H1 (cell line): ENCODE results near the gene CACNA1F. TPM values are rescaled to one million over a fixed set of nuclear protein-coding genes. Genes with fewer than 3 reads are reported as not detected.
A peak's percentile ranks its signal among the peaks of the same experiment; 100 is the strongest.

Experiments used
- CTCF ChIA-PET: fragments of 300-600 bp; sonication (Branson Sonifier 250); formaldehyde crosslinking; loops from one replicate; lab custom pipeline; 2021; ENCODE audit not compliant: partially characterized antibody; lab: Charles Lee
- POLR2A ChIA-PET: fragments of 300-600 bp; sonication (Branson Sonifier 250); formaldehyde crosslinking; loops from one replicate; lab custom pipeline; 2021; ENCODE audit warnings: inconsistent platforms; ENCODE audit not compliant: partially characterized antibody; lab: Charles Lee
- DNase-seq, 2 experiments: peaks; one replicate each; pipeline versions ENCODE4 v3.0.0 to v3.0.0-alpha.2; 2010 to 2022; ENCODE audit warnings: low spot score in 2 of 2, low read depth in 1 of 2, mixed read lengths in 1 of 2
- FAIRE-seq: peaks from 2 replicates; lab custom pipeline; 2011; peaks lifted over from hg19 to GRCh38; lab: Jason Lieb, UNC
- H2AFZ ChIP-seq: 2 replicates; pipeline ENCODE4 v1.8.1; 2012; ENCODE audit warnings: low read length, inconsistent platforms
- H2AK5ac ChIP-seq: 2 replicates; pipeline ENCODE4 v1.6.1; 2013; ENCODE audit warnings: low read depth, low read length
- H2BK120ac ChIP-seq: replicated peaks from 2 replicates; pipeline ENCODE3; 2013; ENCODE audit warnings: low read depth, low read length, inconsistent platforms
- H2BK12ac ChIP-seq: 2 replicates; pipeline ENCODE4 v1.6.1; 2013; ENCODE audit warnings: low read depth, low read length
- H2BK15ac ChIP-seq: 2 replicates; pipeline ENCODE4 v1.6.1; 2013; ENCODE audit warnings: low read length
- H2BK20ac ChIP-seq: 2 replicates; pipeline ENCODE4 v1.6.1; 2013; ENCODE audit warnings: low read length
- H2BK5ac ChIP-seq: 2 replicates; pipeline ENCODE4 v1.6.1; 2013; ENCODE audit warnings: low read depth, low read length
- H3K14ac ChIP-seq: 2 replicates; pipeline ENCODE4 v1.6.1; 2013; ENCODE audit warnings: inconsistent platforms; ENCODE audit not compliant: insufficient read length
- H3K18ac ChIP-seq: 2 replicates; pipeline ENCODE4 v1.6.1; 2013; ENCODE audit warnings: low read length; ENCODE audit errors: extremely low read depth
- H3K23ac ChIP-seq: 2 replicates; pipeline ENCODE4 v1.6.1; 2013; ENCODE audit warnings: inconsistent platforms; ENCODE audit not compliant: insufficient read length
- H3K23me2 ChIP-seq: 2 replicates; pipeline ENCODE4 v1.6.1; 2013; ENCODE audit warnings: low read depth, low read length
- H3K27ac ChIP-seq: 2 replicates; pipeline ENCODE4 v1.6.1; 2011; ENCODE audit warnings: low read depth, low read length, inconsistent platforms
- H3K27me3 ChIP-seq, 4 experiments: replicated peaks in 1 of 4; 1 replicate in 1 of 4; 2 replicates in 3 of 4; pipeline versions ENCODE4 v1.6.1 to v1.8.1; 2011 to 2013; ENCODE audit warnings: low read length in 3 of 4, mild to moderate bottlenecking in 3 of 4, inconsistent platforms in 2 of 4, mixed read lengths in 2 of 4, moderate library complexity in 1 of 4; ENCODE audit not compliant: control insufficient read depth in 3 of 4, insufficient read depth in 3 of 4; ENCODE audit errors: extremely low read depth in 1 of 4
- H3K36me3 ChIP-seq, 4 experiments: 2 replicates each; pipeline versions ENCODE4 v1.6.1 to v1.8.1; 2011 to 2013; ENCODE audit warnings: mild to moderate bottlenecking in 4 of 4, low read length in 3 of 4, moderate library complexity in 2 of 4, control low read depth in 1 of 4, inconsistent platforms in 1 of 4; ENCODE audit not compliant: insufficient read depth in 4 of 4, control insufficient read depth in 2 of 4
- H3K4ac ChIP-seq: replicated peaks from 2 replicates; pipeline ENCODE3; 2013; ENCODE audit warnings: low read length, low read depth, mixed read lengths, inconsistent platforms; ENCODE audit not compliant: insufficient read length
- H3K4me1 ChIP-seq, 4 experiments: replicated peaks in 1 of 4; 1 replicate in 1 of 4; 2 replicates in 3 of 4; pipeline versions ENCODE4 v1.6.1 to v1.8.1; 2011 to 2013; ENCODE audit warnings: low read length in 3 of 4, inconsistent platforms in 2 of 4, mixed read lengths in 1 of 4; ENCODE audit not compliant: insufficient read depth in 4 of 4, control insufficient read depth in 3 of 4
- H3K4me2 ChIP-seq, 2 experiments: 2 replicates each; pipeline versions ENCODE4 v1.6.1 to v1.8.1; 2011 to 2013; ENCODE audit warnings: low read depth in 2 of 2, low read length in 2 of 2, control low read depth in 1 of 2, inconsistent platforms in 1 of 2, mild to moderate bottlenecking in 1 of 2; ENCODE audit not compliant: insufficient read depth in 1 of 2
- H3K4me3 ChIP-seq, 4 experiments: fragments of 200-600, 300-600 bp in 1 of 4; sonication (generic), shearing (Covaris generic), sonication (Bioruptor Twin) in 1 of 4; 2 replicates each; pipeline versions ENCODE4 v1.5.1 to v1.8.1; 2011 to 2016; ENCODE audit warnings: low read length in 4 of 4, low read depth in 3 of 4, control low read depth in 2 of 4, inconsistent platforms in 2 of 4, mild to moderate bottlenecking in 2 of 4, mixed read lengths in 1 of 4, moderate library complexity in 1 of 4; ENCODE audit not compliant: insufficient read depth in 2 of 4; ENCODE audit errors: extremely low read depth in 1 of 4
- H3K56ac ChIP-seq: replicated peaks from 2 replicates; pipeline ENCODE3; 2013; ENCODE audit warnings: low read depth, mild to moderate bottlenecking, mixed read lengths, low read length, inconsistent platforms; ENCODE audit not compliant: insufficient read length
- H3K79me1 ChIP-seq: 2 replicates; pipeline ENCODE4 v1.6.1; 2013; ENCODE audit warnings: low read depth, low read length, control low read depth
- H3K79me2 ChIP-seq, 2 experiments: 2 replicates each; pipeline versions ENCODE4 v1.6.1 to v1.8.1; 2012 to 2013; ENCODE audit warnings: low read length in 2 of 2, mild to moderate bottlenecking in 2 of 2, inconsistent platforms in 1 of 2; ENCODE audit not compliant: insufficient read depth in 2 of 2, control insufficient read depth in 1 of 2
- H3K9ac ChIP-seq, 4 experiments: replicated peaks in 1 of 4; 1 replicate in 1 of 4; 2 replicates in 3 of 4; pipeline versions ENCODE4 v1.6.1 to v1.8.1; 2011 to 2013; ENCODE audit warnings: low read depth in 3 of 4, low read length in 3 of 4, control low read depth in 2 of 4, mild to moderate bottlenecking in 2 of 4, moderate library complexity in 2 of 4, inconsistent platforms in 1 of 4; ENCODE audit errors: extremely low read depth in 1 of 4
- H3K9me3 ChIP-seq, 2 experiments: 2 replicates each; pipeline versions ENCODE4 v1.6.1 to v1.8.1; 2012 to 2013; ENCODE audit warnings: mild to moderate bottlenecking in 2 of 2, moderate library complexity in 2 of 2, control low read depth in 1 of 2, inconsistent platforms in 1 of 2, low read depth in 1 of 2, low read length in 1 of 2, mixed read lengths in 1 of 2; ENCODE audit not compliant: insufficient read depth in 2 of 2
- H4K20me1 ChIP-seq, 2 experiments: replicated peaks in 1 of 2; 2 replicates each; pipeline versions ENCODE3 to v1.8.1; 2011 to 2013; ENCODE audit warnings: inconsistent platforms in 2 of 2, low read length in 2 of 2, mild to moderate bottlenecking in 1 of 2; ENCODE audit not compliant: insufficient read depth in 2 of 2, control insufficient read depth in 1 of 2
- H4K5ac ChIP-seq: 2 replicates; pipeline ENCODE4 v1.6.1; 2013; ENCODE audit warnings: low read length, low read depth, mixed read lengths, inconsistent platforms; ENCODE audit not compliant: insufficient read length
- H4K8ac ChIP-seq: 2 replicates; pipeline ENCODE4 v1.8.0; 2013; ENCODE audit warnings: mild to moderate bottlenecking, moderate library complexity, low read length, inconsistent platforms; ENCODE audit not compliant: insufficient read depth; ENCODE audit errors: extremely low read depth
- H4K91ac ChIP-seq: replicated peaks from 2 replicates; pipeline ENCODE3; 2013; ENCODE audit warnings: low read length, mixed read lengths, inconsistent platforms; ENCODE audit not compliant: insufficient read length
- KDM4A ChIP-seq: IDR thresholded peaks from one replicate; pipeline ENCODE4 v1.7.1; 2012; ENCODE audit warnings: low read depth, mild to moderate bottlenecking, moderate library complexity, low read length, inconsistent platforms; ENCODE audit not compliant: severe bottlenecking
- POU5F1 ChIP-seq: IDR thresholded peaks from 2 replicates; pipeline ENCODE4 v1.6.1; 2011; ENCODE audit warnings: low read depth, mild to moderate bottlenecking, low read length, moderate library complexity
- WGBS, 2 experiments: shearing (Covaris generic) in 1 of 2; methylation state at CpG; one replicate each; pipeline versions ENCODE4 v1.1.6 to v1.1.7; 2013 to 2015; ENCODE audit warnings: low lambda C conversion rate in 2 of 2, mixed read lengths in 2 of 2, inconsistent platforms in 1 of 2, low coverage in 1 of 2, missing lambda C conversion rate in 1 of 2; ENCODE audit not compliant: insufficient replicate concordance in 2 of 2, insufficient coverage in 1 of 2, insufficient read length in 1 of 2; ENCODE audit errors: extremely low coverage in 1 of 2, missing lambda C conversion rate in 1 of 2; 5-methylcytosine and 5-hydroxymethylcytosine counted together
- polyA plus RNA-seq, 7 experiments: library from polyadenylated mRNA; depleted of rRNA in 3 of 7; stranded (reverse) in 5 of 7; unstranded in 2 of 7; fragments of >200 nt in 5 of 7; fragments of 200-250 nt in 2 of 7; gene quantifications; 1 replicate in 5 of 7; 2 replicates in 1 of 7; 4 replicates in 1 of 7; pipeline versions ENCODE4 v1.2.1 to v1.2.3, GENCODE V29; 2011 to 2013; ENCODE audit warnings: missing spikeins in 2 of 7, mixed read lengths in 2 of 7
- total RNA-seq: library from RNA; stranded (reverse); fragmentation: NEBNext Ultra II Directional; extraction: Animal tissue kit (Norgen Biotek cat#: 25700); gene quantifications from 2 replicates; pipeline ENCODE4 v1.2.1, GENCODE V29; 2021
- TF ChIP-seq, protein P1 (sequence below): IDR thresholded peaks from 2 replicates; pipeline ENCODE4 v1.6.1; 2011; ENCODE audit warnings: low read length, improper control_type of control experiment
- TF ChIP-seq, protein P2 (sequence below): IDR thresholded peaks from 2 replicates; pipeline ENCODE4 v1.6.1; 2012; ENCODE audit warnings: inconsistent platforms
- TF ChIP-seq, protein P3 (sequence below): IDR thresholded peaks from 2 replicates; pipeline ENCODE4 v1.6.1; 2011; ENCODE audit warnings: low read depth, mild to moderate bottlenecking, low read length; ENCODE audit not compliant: insufficient read depth

Gene CACNA1F
- total and polyA plus RNA-seq, 2 of the 8 experiments (the other 6 are each of a cell fraction or from before 2014, with no cell fraction given): 0.59 to 0.84 TPM

DNA sequence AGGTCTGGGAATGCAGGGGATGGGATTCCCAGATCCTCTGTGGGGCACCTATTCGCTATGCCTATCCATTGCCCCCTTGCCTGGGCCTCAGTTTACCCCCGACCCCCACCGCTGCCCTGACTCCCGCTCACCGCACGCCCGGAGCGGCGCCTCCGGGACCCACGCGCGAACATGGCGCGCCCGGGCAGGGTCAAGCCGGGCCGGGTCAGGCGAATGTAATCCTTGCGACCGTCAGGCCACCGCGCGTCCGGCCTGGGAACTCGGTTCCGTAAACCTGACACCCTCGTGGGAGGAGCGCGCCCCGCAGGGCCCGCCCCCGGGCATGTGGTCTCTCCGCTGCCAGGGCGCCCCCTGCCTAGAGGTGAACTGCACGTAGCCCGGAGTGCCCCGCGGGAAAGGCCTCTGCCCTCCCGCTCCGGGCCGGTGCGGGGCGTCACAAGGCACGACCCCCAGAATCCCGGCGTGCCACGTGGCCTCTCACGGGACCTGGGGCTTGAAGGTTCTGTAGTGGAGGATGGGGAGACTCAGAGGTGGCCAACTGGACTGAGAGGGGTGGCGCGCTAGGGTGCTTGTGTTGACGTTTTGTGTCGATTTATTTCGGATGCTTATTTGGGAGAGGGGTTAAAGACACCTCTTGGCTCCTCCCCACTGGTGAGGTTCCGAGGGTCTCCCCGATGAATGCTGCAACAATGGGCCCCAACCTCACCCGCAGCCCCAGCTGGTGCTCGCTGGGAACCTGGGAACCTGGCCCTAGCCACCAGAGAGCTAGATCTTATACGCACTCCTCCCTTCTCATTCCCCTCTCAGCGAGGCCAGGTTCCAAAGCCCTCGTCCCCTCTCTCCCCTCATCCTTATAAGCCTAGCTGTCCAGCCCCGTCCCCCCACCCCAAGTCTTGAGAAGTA lies 46.8 kb downstream of the CACNA1F start, which contains the start of gene PRICKLE3:
TSS of gene PRICKLE3 (minus strand) at position 249 of the 903 bp plus-strand sequence. CDS start at position 173, 76 bp downstream.
- DNase-seq: peak in 1 of 2 experiments; percentile 84
- peaks cover 0 to 6% (median 5%) of the 10 kb centered on the region in 4 experiments; a peak in 3 of 7 replicates for H3K4me1 ChIP-seq
- no peak within 1 kb of the TSS for H3K14ac ChIP-seq
- H3K23me2 ChIP-seq: peaks cover 7% of the 10 kb centered on the region; the same call in 1 of the 2 replicates
- peak within 1 kb of the TSS; percentile 32; the same call in 1 of the 2 replicates for H3K27ac ChIP-seq
- H3K36me3 ChIP-seq: peaks cover 0 to 5% (median 2%) of the 10 kb centered on the region in 4 experiments; a peak in 3 of 8 replicates
- FAIRE-seq: no peak
- H3K9ac ChIP-seq: peak within 1 kb of the TSS in 1 of 4 experiments; percentile 22; a peak in 1 of 7 replicates
- H3K4me3 ChIP-seq: peak within 1 kb of the TSS; percentile 53 to 75 (median 63)
- WGBS, 2 experiments: 2% methylated on average over 9 of the region's 62 CpGs; no CpG with 5 or more reads in 1 of the 2 experiments
- H2BK12ac ChIP-seq: no peak within 1 kb of the TSS
- H4K91ac ChIP-seq: peak within 1 kb of the TSS; percentile 73
- H4K8ac ChIP-seq: no peak within 1 kb of the TSS
- ChIA-PET CTCF (interaction anchor here (0.7 kb wide), 1 partner anchor 64 kb away, joined by 3 read pairs; no protein-coding TSS in a partner anchor), POLR2A (no interaction called here)
- H3K27me3 ChIP-seq: no peaks in the 10 kb centered on the region
- H2AK5ac ChIP-seq: no peak within 1 kb of the TSS
- no peak within 1 kb of the TSS for H2BK120ac ChIP-seq
- no peak within 1 kb of the TSS for H2BK15ac ChIP-seq
- H3K79me2 ChIP-seq: no peaks in the 10 kb centered on the region
- H4K5ac ChIP-seq: no peak within 1 kb of the TSS
- H3K18ac ChIP-seq: no peak within 1 kb of the TSS; the same call in 1 of the 2 replicates
- no peaks in the 10 kb centered on the region for H3K79me1 ChIP-seq
- H3K9me3 ChIP-seq: no peaks in the 10 kb centered on the region
- H2AFZ ChIP-seq: no peak within 1 kb of the TSS
- H4K20me1 ChIP-seq: peaks cover 0 to 2% of the 10 kb centered on the region in 2 experiments
- no peak within 1 kb of the TSS for H3K56ac ChIP-seq
- no peak within 1 kb of the TSS for H3K23ac ChIP-seq
- peak within 1 kb of the TSS; percentile 68 to 74 for H3K4me2 ChIP-seq
- H3K4ac ChIP-seq: no peak within 1 kb of the TSS
- no peak within 1 kb of the TSS for H2BK20ac ChIP-seq
- H2BK5ac ChIP-seq: no peak within 1 kb of the TSS; the same call in 1 of the 2 replicates
- TF ChIP-seq POU5F1 (no peak), KDM4A (peak; percentile 39)
- TF ChIP-seq, protein P1, sequence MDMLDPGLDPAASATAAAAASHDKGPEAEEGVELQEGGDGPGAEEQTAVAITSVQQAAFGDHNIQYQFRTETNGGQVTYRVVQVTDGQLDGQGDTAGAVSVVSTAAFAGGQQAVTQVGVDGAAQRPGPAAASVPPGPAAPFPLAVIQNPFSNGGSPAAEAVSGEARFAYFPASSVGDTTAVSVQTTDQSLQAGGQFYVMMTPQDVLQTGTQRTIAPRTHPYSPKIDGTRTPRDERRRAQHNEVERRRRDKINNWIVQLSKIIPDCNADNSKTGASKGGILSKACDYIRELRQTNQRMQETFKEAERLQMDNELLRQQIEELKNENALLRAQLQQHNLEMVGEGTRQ: peak; percentile 35; the same call in 1 of the 2 replicates
- TF ChIP-seq, protein P2, sequence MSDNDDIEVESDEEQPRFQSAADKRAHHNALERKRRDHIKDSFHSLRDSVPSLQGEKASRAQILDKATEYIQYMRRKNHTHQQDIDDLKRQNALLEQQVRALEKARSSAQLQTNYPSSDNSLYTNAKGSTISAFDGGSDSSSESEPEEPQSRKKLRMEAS: peak; percentile 83
- TF ChIP-seq, protein P3, sequence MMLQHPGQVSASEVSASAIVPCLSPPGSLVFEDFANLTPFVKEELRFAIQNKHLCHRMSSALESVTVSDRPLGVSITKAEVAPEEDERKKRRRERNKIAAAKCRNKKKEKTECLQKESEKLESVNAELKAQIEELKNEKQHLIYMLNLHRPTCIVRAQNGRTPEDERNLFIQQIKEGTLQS: no peak
